SU-DHL-6 (cell line): ENCODE results near the gene FBXL20.
A peak's percentile ranks its signal among the peaks of the same experiment; 100 is the strongest.

Experiments
- H2AFZ ChIP-seq: fragments of 200-600 bp; sonication (generic); 2 replicates; pipeline ENCODE4 v1.6.1; 2014; ENCODE audit warnings: low read depth, mild to moderate bottlenecking, moderate library complexity, mixed read lengths, antibody characterized with exemption, low read length; ENCODE audit not compliant: severe bottlenecking
- H3F3A ChIP-seq: fragments of 200-600 bp; shearing (Covaris generic); 2 replicates; pipeline ENCODE4 v1.6.0; 2016; ENCODE audit warnings: antibody characterized with exemption, mild to moderate bottlenecking; ENCODE audit not compliant: insufficient read depth
- H3K27ac ChIP-seq: fragments of 200-600 bp; sonication (generic); 2 replicates; pipeline ENCODE4 v1.5.1; 2016; ENCODE audit warnings: low read depth, mild to moderate bottlenecking, low read length, moderate library complexity, mixed read lengths
- H3K27me3 ChIP-seq: fragments of 200-600 bp; sonication (generic), shearing (Covaris generic); 2 replicates; pipeline ENCODE4 v1.6.0; 2014; ENCODE audit warnings: mild to moderate bottlenecking, low read length
- H3K36me3 ChIP-seq: fragments of 200-600 bp; sonication (generic); 2 replicates; pipeline ENCODE4 v1.6.1; 2014; ENCODE audit warnings: mild to moderate bottlenecking, low read length, mixed read lengths
- H3K4me2 ChIP-seq: fragments of 300-600, 200-600 bp; shearing (Covaris generic), sonication (generic); 2 replicates; pipeline ENCODE4 v1.6.0; 2014; ENCODE audit warnings: low read length, low read depth, mild to moderate bottlenecking; ENCODE audit not compliant: poor library complexity, severe bottlenecking
- H3K4me3 ChIP-seq: fragments of 200-600 bp; sonication (generic); 2 replicates; pipeline ENCODE4 v1.5.1; 2014; ENCODE audit warnings: antibody characterized with exemption, low read length, mild to moderate bottlenecking, mixed read lengths; ENCODE audit not compliant: insufficient read depth, poor library complexity, severe bottlenecking
- H3K79me2 ChIP-seq: fragments of 200-600 bp; sonication (generic); 2 replicates; pipeline ENCODE4 v1.6.1; 2014; ENCODE audit warnings: mild to moderate bottlenecking, low read length, moderate library complexity; ENCODE audit not compliant: insufficient read depth
- H3K9ac ChIP-seq: fragments of 200-600 bp; sonication (generic); 2 replicates; pipeline ENCODE4 v1.7.0; 2014; ENCODE audit warnings: mild to moderate bottlenecking, low read length
- H3K9me2 ChIP-seq: fragments of 200-600 bp; sonication (generic); replicated peaks from 2 replicates; pipeline ENCODE4 v1.6.1; 2014; ENCODE audit warnings: low read length; ENCODE audit not compliant: insufficient read depth
- H3K9me3 ChIP-seq: fragments of 200-600 bp; sonication (generic); 2 replicates; pipeline ENCODE4 v1.6.1; 2014; ENCODE audit warnings: low read length, mixed read lengths; ENCODE audit not compliant: insufficient read depth
- H4K20me1 ChIP-seq: fragments of 200-600 bp; sonication (generic); 2 replicates; pipeline ENCODE4 v1.6.1; 2014; ENCODE audit warnings: low read depth, mild to moderate bottlenecking, antibody characterized with exemption, low read length, moderate library complexity, mixed read lengths
- EZH2phosphoT487 ChIP-seq: fragments of 200-600 bp; sonication (generic), shearing (Covaris generic); conservative IDR thresholded peaks from 2 replicates; pipeline ENCODE4 v1.6.1; 2018; ENCODE audit warnings: mild to moderate bottlenecking, antibody characterized with exemption, low read length, moderate library complexity, mixed read lengths
- TF ChIP-seq, protein P1 (sequence below): fragments of 200-600 bp; sonication (generic); IDR thresholded peaks from one replicate; pipeline ENCODE4 v1.5.1; 2017; ENCODE audit warnings: antibody characterized with exemption, mild to moderate bottlenecking, low read length, moderate library complexity; ENCODE audit not compliant: insufficient read depth, poor library complexity, severe bottlenecking

FBXL20 gene

DNA sequence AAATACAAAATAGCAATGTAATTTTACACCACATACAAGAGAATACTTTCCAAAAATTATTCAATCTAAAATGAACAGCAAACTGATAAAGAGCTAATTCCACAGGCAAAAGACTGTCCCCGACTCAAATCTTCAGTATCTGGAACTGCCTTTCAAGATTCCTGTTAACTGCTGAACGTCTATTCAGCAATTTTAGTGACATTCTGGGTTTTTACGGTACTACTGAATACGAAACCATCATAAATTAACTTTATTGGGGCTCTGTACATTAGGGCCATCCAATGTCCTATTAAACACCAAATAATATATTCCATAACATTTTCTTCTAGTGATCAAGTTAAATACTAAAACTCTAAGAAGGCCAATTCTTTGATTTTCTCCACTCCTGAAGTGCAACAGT is 1.6 kb downstream of the FBXL20 start:
- H3K36me3 ChIP-seq, result no peaks in the 10 kb centered on the region
- no peak overlapping the region for H3K27ac ChIP-seq
- TF ChIP-seq EZH2phosphoT487, result no peak
- TF ChIP-seq, protein P1, sequence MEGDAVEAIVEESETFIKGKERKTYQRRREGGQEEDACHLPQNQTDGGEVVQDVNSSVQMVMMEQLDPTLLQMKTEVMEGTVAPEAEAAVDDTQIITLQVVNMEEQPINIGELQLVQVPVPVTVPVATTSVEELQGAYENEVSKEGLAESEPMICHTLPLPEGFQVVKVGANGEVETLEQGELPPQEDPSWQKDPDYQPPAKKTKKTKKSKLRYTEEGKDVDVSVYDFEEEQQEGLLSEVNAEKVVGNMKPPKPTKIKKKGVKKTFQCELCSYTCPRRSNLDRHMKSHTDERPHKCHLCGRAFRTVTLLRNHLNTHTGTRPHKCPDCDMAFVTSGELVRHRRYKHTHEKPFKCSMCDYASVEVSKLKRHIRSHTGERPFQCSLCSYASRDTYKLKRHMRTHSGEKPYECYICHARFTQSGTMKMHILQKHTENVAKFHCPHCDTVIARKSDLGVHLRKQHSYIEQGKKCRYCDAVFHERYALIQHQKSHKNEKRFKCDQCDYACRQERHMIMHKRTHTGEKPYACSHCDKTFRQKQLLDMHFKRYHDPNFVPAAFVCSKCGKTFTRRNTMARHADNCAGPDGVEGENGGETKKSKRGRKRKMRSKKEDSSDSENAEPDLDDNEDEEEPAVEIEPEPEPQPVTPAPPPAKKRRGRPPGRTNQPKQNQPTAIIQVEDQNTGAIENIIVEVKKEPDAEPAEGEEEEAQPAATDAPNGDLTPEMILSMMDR, result no peak
- no peak overlapping the region for H3K9ac ChIP-seq
- no peaks in the 10 kb centered on the region for H3K27me3 ChIP-seq
- peak overlapping the region; percentile 5 for H3K4me2 ChIP-seq
- 0 out of 2 replicates have a peak, but pooled peaks cover 4% of the 10 kb centered on the region for H4K20me1 ChIP-seq
- peaks cover 23% of the 10 kb centered on the region for H3F3A ChIP-seq
- H3K4me3 ChIP-seq, result no peak overlapping the region
- no peak overlapping the region for H2AFZ ChIP-seq
- no peaks in the 10 kb centered on the region for H3K9me2 ChIP-seq
- no peaks in the 10 kb centered on the region for H3K79me2 ChIP-seq
- no peaks in the 10 kb centered on the region for H3K9me3 ChIP-seq

DNA sequence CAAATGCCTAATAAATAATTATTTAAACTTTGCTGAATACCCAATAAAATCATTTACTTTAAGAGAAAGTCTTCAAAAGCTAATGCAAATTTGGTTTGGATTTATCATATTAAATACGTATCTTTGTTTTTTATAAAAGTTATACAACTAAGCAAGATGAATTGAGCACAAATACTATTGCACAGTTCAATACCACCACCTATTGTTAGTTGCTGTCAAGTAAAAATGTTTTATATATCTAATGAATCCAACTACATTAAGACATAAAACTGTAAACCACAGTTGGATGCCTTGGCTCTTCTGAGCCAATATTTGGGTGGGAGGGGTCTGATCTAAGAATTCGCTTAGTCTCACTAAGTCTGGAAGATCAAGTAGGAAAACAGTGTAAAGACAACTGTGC is 7.7 kb downstream of the FBXL20 start:
- Histone ChIP-seq H3K79me2 (no peaks in the 10 kb centered on the region), H3K27me3 (no peaks in the 10 kb centered on the region), H2AFZ (no peak overlapping the region), H3K27ac (no peak overlapping the region), H3K9ac (no peak overlapping the region), H3F3A (no peaks in the 10 kb centered on the region), H3K4me2 (no peak overlapping the region), H3K9me3 (no peaks in the 10 kb centered on the region), H3K4me3 (no peak overlapping the region), H3K9me2 (no peaks in the 10 kb centered on the region), H4K20me1 (no peaks in the 10 kb centered on the region), H3K36me3 (no peaks in the 10 kb centered on the region)
- TF ChIP-seq, protein P1, result no peak
- no peak for TF ChIP-seq EZH2phosphoT487

DNA sequence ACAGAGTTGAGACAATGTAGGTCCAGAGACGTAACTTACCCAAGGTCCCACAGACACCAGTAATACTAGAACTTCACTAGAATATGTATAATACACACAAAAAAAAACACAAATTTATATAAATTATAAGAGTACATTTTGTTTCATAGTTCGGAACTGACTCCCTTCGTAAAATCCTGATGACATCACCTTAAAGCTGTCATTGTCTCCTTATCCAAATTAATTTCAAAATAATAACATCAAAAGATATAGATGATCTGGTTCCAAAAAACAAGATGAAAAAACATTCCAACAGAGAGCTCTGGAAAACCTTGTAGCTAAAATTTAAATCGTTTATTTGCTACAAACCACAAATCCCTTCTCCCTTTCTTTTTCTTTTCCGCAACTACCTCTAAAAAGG is 10.0 kb downstream of the FBXL20 start:
- no peak overlapping the region for H3K4me2 ChIP-seq
- H3K36me3 ChIP-seq, result no peaks in the 10 kb centered on the region
- TF ChIP-seq, protein P1, result no peak
- no peak for TF ChIP-seq EZH2phosphoT487
- no peaks in the 10 kb centered on the region for H3K9me2 ChIP-seq
- no peak overlapping the region for H2AFZ ChIP-seq
- no peak overlapping the region for H3K27ac ChIP-seq
- no peaks in the 10 kb centered on the region for H3K27me3 ChIP-seq
- H3F3A ChIP-seq, result no peaks in the 10 kb centered on the region
- H3K4me3 ChIP-seq, result no peak overlapping the region
- no peaks in the 10 kb centered on the region for H3K9me3 ChIP-seq
- no peaks in the 10 kb centered on the region for H4K20me1 ChIP-seq
- H3K9ac ChIP-seq, result no peak overlapping the region
- H3K79me2 ChIP-seq, result no peaks in the 10 kb centered on the region

DNA sequence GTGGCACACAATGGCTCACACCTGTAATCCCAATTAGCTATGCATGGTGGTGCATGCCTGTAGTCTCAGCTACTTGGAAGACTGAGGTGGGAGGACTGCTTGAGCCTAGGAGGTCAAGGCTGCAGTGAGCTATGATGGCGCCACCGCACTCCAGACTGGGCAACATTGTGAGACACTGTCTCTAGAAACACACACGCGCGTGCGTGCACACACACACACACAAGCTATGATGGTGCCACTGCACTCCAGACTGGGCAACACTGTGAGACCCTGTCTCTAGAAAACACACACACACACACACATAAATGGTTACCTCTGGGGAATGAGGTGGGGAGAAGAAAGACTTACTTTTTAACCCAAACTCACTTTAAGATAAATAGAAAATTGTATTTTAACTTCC is 16.4 kb downstream of the FBXL20 start:
- Histone ChIP-seq H3K4me2 (no peak overlapping the region), H3F3A (no peaks in the 10 kb centered on the region), H3K9ac (no peak overlapping the region), H3K79me2 (no peaks in the 10 kb centered on the region), H3K27me3 (no peaks in the 10 kb centered on the region), H3K4me3 (no peak overlapping the region), H2AFZ (no peak overlapping the region), H3K27ac (no peak overlapping the region), H3K36me3 (no peaks in the 10 kb centered on the region), H3K9me2 (no peaks in the 10 kb centered on the region), H3K9me3 (no peaks in the 10 kb centered on the region), H4K20me1 (no peaks in the 10 kb centered on the region)
- TF ChIP-seq EZH2phosphoT487, result no peak
